ENCODE results near the gene APBA2.

APBA2 gene

DNA sequence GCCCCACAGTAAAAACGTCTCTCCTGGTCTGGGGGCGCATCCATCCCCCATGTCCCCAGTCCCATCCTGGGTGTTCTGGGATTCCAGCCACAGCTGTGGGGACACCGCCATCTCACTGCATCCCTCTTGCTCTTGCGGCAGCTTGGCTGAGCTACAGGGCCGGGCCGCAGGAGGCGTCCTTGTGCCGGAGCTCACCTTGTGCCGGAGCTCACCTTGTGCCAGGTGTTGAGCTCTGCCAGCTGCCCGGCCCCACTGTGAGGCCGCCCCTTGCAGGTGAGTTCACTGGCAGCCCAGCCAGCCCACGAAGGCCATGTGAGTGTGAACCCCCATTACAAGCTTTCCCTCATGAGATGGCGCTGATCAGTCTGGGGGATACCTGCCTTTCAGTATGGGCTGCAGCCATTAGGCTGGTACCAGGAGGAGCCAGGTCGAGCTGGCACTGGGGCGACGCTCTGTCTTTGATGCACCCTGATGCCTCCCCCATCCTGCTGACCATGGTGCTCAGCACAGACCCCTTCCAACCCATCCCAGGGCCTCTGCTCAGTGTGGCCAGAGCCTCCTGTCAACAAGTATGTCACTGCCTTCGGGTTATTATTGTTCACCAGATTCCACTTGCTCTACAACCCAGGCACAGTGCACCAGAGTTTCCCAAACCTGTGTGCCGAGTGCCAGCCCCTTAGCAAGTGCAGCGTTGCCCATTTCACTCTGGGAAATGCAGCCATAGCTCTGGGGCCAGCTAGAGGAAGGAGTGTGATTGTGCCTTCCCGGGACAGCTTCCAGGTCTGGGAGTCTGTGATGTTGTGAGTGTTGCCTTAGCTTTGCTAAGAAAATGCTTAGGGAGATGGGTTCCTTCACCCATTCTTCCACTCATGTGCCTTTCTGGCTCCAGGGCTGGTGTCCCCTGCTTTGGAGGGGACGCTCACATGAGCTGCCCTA lies 105.7 kb downstream of the APBA2 start:
- no peak overlapping the region for H3K4me3 ChIP-seq

DNA sequence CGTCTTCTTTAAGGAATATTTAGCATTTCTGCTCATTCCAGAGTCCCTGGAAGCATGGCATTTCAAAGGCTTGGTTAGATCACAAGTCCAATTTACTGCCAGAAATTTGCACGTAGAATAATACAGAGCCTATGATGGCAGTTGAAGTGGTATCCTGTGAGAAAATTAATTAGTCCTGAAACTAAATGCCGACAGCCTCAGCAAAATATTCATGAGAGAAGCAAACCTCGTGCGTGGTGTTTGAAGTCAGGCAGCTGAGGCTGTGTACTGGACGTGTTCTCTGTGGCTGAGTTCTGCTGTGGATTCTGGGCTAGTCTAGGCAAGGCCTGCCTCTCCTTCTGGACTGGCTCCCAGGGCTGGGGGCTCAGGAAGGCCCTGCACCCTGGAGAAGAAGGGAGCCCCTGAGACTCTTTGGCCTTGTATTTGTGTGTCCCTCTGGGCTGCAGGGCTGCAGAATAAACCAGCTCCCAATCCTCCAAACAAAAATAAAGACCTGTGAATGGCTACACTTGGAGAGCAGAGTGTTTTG lies 106.6 kb downstream of the APBA2 start:
- Histone ChIP-seq H3K27ac (peak overlapping the region in 1 of 21 experiments; percentile 35), H3K4me3 (no peak overlapping the region)

More for the DNA sequence above, 105.7 kb downstream of the APBA2 start:
- H3K27ac ChIP-seq: no peak overlapping the region

DNA sequence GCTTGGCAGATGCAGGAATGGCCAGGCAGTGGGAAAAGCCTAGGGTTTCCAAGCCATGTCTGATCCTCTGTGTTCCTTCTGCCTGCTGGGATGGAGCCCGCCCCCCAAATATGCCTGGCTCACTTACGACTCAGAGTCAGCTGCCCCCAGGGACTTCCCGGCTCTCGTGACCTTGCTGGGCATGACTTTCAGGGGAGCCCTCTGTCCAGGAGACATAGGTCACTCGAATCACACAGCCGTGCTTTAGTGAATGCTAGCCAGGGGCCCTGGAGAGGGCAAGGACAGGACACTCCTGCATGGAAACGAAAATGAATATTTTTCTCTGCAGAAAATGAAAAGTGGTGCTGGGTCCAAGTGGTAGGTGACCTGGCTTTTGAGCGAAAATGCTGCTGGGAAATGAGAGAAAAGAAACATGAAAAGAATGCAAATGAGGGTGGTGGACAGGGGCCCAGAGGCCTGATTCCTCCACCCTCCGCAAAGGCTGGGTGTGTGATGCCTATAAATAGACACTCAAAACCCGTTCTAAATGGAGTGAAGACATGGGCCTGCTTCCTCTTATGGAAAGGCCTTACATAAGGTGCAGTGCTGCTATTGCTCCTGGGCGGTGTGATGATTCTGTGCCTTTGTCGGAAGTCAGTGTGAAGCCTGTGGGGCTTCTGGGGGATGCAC lies 107.4 kb downstream of the APBA2 start:
- H3K27ac ChIP-seq: peak overlapping the region in 1 of 21 experiments; percentile 35
- H3K4me3 ChIP-seq: no peak overlapping the region

DNA sequence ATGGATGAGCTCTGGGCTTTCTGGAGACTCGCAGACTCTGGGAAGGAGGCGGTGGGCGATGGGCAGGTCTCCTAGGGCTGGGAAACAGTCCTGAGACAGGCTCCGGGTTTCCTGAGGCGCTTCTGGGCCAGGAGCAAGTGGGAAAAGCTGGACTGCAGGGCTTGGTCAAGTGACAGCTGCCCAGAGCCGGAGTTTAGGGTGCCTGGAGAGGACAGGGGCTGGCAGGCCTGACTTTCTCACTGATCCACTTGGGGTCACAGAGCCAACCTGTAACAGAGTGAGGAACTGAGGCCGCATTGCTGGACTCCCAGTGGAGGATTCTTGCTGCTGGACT lies 107.9 kb downstream of the APBA2 start:
- Histone ChIP-seq H3K4me3 (no peak overlapping the region), H3K27ac (no peak overlapping the region)

DNA sequence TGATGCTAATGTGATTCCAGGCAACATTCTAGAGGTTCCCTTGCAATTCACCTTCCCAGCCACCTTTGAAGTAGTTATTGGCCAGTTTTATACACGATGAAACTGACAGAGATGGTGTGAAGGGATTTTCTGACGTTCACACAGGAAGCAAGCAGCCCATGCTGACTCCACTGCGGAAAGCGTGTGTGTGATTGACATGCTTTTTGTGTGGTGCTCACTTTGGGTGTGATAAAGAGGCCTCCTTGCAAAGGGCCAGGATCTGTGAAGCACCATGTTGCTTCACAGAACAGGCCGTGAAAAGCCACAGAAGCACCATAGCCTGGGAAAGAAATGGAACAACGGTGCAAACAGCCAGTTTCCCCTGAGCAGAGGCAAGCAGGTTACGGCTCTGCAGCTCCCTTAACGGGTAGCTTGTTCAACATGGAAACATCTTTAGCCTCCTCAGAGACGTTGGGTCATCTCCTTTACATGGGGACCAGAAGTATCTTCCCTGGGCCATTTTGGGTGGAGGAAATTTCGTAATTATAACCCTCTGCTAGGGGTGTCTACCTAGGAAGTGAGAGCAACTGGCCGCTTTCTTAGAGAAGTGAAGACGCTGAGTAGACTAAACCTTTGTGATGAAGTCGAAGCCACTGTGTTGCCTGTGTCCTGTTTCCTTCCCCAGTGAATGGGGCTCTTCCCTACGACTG lies 108.5 kb downstream of the APBA2 start:
- Histone ChIP-seq H3K4me3 (no peak overlapping the region), H3K27ac (no peak overlapping the region)

DNA sequence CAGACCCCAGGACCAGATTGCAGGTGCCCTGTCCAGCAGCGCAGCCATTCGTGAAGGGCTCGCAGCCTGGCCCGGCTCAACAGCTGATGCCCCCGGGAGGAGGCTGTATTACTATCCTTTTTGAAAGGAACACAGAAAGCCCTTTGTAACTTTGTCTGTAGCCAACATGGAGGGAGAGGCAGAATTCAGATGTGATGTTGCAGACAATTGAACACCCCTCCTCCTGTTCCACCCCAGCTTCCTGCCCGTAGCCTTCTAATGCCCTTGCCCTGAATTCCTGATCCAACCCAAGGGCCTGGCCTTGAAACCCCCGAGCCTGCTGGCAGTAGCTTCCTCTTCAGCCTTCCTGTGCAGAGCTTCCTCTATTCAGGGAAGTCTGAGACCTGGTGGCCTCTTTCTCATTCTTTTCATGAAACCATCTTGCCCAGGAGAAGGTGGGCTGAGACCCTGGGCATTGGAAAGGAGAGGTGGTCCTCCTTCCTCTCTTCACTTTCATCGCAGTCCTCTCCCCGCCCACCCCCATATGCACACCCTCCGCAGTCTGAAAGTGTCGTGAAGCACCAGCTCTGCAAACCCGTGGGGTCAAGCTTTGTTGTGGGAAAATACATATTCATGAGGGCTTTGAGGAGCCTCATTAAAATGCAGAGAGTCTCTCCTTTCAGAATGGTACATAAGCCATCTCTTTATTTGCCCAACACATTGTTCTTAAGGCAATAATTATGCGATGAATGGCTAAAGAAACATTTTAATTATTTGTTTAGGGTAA lies 109.2 kb downstream of the APBA2 start:
- no peak overlapping the region for H3K4me3 ChIP-seq
- no peak overlapping the region for H3K27ac ChIP-seq

DNA sequence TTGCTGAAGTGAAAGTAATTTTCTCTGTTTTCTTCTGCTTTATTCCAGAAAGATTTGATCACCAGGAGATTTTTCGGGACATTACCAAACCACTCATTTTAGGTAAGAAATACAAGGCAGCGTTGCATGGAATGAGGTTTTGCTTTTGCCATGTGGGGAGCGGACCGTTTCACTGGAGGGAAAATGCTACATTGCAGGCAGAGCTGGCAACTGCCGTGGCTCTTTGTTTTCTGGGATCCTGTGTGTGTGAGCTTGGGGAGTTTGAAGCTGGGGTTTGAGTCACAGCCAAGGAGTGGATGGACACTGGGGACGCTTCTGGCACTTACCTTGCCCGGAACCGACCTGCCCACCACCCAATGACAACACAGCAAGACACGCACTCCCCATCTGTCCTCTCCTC lies 109.9 kb downstream of the APBA2 start:
- Histone ChIP-seq H3K4me3 (no peak overlapping the region), H3K27ac (no peak overlapping the region)

DNA sequence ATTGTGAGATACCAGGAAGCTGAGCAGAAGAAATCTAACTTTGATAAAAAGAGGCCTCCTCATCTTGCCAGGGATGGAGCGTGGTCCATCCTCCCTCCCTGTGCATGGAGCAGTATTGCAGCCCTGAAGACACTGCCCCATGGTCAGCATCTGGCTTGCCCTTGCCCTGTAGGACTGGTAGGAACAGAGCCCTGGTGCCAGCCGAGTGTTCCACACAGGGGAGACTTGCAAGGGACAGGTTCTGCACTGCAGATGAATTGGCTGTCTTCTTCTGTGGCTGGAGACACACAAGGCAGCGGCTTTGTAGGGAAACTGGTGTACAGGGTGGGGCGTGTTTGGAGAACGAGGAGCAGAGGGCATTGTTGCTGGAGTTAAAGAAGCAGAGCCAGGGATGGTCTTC lies 110.5 kb downstream of the APBA2 start:
- Histone ChIP-seq H3K27ac (no peak overlapping the region), H3K4me3 (no peak overlapping the region)

DNA sequence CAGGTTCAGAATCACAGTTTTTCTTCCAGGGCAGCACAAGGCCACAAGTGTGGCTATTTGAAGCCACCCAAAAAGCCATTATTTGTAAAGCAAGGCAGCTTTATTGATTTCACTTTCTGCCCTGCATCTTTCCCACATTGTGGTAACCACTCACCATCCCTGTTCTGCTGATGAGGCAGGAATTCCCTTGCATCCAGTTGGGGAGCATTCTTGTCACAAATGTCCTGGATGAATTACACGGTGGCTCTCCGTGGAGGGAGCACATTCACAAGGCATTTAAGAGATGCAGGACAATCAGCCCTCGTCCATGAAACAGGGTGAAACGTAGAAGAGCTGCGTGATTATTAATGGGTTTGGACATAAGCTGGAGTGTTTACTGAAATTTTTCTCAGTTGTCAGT lies 111.2 kb downstream of the APBA2 start:
- H3K27ac ChIP-seq: no peak overlapping the region

DNA sequence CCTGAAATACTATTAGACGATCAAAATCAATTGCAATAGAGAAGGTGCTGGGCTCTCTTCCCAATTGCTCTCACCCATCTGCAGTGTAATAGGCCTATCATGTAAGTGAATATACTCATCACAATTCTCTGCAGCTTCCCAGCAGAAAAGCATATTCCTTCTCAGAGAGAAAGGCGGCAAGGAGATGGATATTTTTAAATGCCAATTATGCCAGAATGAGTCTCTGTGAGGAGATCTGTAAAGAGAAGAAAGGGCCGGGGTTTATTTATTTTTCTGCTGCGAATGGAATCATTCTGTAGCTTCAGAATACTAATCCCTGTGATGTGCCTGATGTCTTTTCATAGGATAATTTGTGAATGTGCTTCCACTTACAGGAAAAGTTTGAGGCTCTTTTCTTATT lies 112.0 kb downstream of the APBA2 start:
- Histone ChIP-seq H3K27ac (no peak overlapping the region), H3K4me3 (no peak overlapping the region)

More for the DNA sequence above, 111.2 kb downstream of the APBA2 start:
- H3K4me3 ChIP-seq: no peak overlapping the region

DNA sequence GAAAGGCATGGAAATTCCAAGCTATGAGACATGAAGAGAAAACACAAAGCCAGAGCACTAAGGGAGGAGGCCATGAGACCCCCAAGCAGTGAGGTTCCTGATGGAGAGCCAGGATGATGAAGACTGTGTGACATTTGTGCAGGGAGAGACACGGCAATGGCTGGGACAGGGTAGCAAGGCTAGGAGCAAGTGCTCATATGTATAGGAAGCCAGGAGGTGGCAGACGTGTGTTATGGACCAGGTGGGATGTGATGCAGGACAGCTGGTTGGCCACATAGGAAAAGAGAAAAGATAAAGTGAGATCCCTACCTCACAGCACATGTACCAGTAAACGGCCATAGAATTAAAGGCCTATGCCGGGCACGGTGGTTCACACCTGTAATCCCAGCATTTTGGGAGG lies 112.7 kb downstream of the APBA2 start:
- Histone ChIP-seq H3K4me3 (no peak overlapping the region), H3K27ac (no peak overlapping the region)

DNA sequence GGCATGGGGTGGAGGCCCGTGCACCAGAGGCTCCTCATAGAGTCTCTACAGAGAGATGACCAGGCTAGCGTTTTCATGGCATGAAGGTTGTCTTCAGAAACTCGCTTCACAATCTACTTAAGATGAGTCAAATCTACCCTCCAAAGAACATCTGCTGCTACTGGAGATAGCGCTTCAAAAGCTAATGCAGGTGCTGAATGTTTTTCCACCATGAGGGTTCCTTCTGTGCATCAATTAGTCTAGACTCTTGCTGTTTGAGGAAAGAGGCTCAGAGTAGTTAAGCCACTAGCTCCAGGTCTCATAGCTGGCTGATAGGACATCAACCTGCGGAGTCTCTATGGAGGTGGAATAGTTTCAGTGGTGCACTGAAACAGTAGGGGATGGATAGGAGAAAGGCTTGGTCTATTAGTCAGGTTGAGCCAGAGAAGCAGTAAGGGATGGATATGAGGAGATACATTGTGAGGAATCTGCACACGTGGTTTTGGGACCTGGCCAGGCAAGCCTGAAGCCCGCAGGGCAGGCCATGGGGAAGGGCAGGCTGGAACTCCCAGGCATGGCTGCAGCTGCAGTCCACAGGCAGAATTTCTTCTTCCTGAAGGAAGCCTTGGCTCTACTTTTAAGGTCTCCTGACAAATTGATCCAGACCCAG lies 117.5 kb downstream of the APBA2 start:
- Histone ChIP-seq H3K27ac (no peak overlapping the region), H3K4me3 (no peak overlapping the region)

DNA sequence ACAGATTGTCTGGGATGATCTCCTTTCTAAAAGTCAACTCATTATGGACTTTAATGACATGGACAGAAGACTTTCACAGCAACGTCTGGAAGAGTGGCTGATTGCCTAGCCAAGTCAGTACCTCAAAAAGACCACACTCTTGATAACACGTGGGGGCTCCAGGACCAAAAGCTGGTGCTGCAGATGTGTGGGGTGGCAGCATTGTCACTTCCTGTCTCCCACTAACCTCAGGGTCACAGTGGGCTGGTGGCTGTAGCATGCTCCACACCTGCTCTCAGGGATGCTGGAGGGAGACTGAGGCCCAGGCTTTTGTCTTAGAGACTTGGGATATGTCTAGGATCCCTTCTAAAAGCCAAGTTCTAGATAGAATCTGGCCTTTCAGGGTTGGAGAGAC lies 118.1 kb downstream of the APBA2 start:
- Histone ChIP-seq H3K4me3 (no peak overlapping the region), H3K27ac (no peak overlapping the region)

DNA sequence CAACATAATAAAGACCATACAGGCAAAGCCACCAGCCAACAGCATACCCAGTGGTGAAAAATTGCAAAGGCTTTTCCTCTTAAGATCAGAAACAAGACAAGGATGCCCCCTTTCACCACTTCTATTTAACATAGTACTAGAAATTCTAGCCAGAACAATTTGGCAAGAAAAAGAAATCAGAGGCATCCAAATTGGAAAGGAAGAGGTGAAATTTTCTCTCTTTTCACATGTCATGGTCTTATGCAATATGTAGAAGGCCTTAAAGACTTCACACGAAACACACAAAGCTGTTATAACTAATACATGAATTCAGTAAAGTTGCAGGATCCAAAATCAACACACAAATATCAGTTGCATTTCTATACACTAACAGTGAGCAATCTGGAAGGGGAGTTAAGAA lies 120.2 kb downstream of the APBA2 start:
- Histone ChIP-seq H3K4me3 (no peak overlapping the region), H3K27ac (no peak overlapping the region)

DNA sequence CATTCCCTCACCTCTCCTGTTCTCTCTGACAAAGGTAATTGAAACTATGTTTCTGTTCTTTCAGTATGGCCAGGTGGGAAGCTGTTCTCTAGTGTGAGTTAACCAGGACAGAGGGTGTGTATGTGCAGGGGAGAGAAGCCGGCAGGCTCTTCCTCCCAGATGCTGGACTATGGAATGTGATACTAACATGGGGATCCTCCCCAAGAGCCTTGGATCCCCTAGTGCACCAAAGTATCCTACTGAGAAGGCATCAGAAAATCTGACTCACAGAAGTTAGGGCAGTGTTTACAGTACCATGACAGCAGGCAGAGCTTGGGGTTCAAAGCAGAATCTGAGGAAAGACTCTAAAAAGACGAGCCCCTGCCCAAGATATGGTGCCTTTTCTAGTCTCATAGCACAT lies 123.1 kb downstream of the APBA2 start:
- no peak overlapping the region for H3K27ac ChIP-seq
- H3K4me3 ChIP-seq: no peak overlapping the region

DNA sequence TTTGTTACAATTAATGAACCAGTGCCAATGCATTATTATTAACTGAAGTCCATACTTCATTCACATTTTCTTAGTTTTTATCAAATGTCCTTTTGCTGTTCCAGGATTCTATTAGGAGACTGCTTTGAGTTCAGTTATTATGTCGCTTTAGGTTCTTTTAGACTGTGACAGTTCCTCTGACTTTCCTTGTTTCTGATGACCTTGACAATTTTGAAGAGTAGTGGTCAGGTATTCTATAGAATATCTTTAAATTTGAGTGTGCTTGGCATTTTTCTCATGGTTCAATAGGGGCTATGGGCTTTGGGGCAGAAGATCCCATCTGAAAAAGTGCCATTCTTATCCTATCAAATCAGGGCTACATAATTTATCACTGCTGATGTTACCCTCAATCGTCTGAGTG lies 126.3 kb downstream of the APBA2 start:
- no peak overlapping the region for H3K4me3 ChIP-seq
- no peak overlapping the region for H3K27ac ChIP-seq

DNA sequence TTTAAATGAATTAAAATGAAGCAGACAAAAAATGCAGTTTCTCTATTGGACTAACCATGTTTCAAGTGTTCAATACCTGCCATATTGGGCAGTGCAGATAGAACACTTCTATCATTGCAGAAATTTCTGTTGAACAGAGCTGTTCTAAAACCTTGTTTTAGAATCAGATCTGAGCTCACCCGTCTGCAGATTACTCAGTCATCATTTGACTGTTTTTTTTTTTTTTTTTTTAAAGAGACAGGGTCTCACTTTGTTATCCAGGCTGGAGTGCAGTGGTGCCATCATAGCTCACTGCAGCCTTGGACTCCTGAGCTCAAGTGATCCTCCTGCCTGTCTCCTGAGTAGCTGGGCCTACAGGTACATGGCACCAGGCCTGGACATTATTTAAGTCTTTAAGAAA lies 128.7 kb downstream of the APBA2 start:
- H3K4me3 ChIP-seq: no peak overlapping the region
- no peak overlapping the region for H3K27ac ChIP-seq

DNA sequence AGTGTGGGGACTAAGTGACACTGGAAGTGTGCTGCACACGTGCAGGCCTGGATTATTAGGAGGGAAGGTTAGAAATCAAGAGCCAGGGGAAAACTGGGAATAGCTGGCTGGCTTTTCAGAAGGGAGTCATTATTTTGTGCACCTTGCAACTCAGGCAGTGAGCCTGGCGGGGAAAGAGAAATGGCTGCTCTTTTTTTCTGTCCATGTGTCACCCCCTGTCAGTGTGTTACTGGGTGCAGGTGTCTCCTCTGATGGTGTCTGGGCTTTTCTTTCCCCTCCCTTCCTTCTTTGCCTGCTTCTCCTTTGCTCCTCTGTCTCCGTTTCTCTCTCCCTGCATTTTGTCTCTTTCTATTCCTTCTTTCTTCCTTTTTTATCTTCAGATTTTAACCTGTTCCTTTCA lies 130.7 kb downstream of the APBA2 start:
- Histone ChIP-seq H3K27ac (no peak overlapping the region), H3K4me3 (no peak overlapping the region)

DNA sequence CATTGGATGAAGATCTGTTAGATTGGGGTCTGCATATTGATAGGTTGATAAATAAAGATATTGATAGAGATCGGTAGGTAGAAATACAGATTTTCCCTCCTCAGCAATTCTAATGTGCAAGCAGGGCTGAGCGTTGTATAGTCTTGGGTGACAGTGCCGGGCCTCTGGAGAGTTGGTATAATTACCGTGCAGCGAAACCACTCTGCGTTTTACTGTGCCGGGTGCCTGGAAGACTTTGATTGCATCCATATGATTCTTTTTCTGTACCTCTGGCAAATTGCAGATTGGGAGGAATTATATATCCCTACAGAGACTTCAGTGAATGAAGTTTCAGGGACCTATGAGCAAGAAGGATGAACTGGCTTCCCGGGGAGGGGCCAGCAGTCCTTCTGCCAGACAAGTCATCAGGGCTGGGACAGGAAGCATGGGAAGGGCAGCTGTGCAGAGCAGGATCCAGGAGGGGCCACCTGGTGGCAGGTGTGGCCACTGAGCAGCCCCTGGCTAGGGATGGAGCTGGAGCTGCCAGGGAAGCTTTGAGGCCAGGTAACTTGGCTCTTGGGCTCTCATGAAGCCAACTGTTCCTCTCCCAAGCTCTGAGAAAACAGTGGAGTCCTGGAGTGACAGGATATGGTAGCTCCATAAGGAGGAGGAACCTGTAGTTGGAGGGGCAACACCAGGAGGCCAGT lies 132.5 kb downstream of the APBA2 start:
- H3K27ac ChIP-seq: no peak overlapping the region
- no peak overlapping the region for H3K4me3 ChIP-seq
